NCI-H345 treated with DMSO at 0.1 percent for 48 hours (cell line): Measurements from ENCODE around the gene SLC30A1.
"Not testable (repeated sequence)": the region's sequence is repeated elsewhere in the genome, so short reads cannot be mapped to it uniquely, and the experiment has no call there.

Source experiments
- DNase-seq: peaks from one replicate; lab custom pipeline; 2025; ENCODE audit not compliant: unreplicated experiment; lab: John Stamatoyannopoulos, UW

Gene SLC30A1

GRCh38 chr1:211583011-211583992 lies 4.3 kb upstream of the SLC30A1 start:
- DNase-seq: no peak

GRCh38 chr1:211581526-211581925 lies 2.6 kb upstream of the SLC30A1 start:
- no peak for DNase-seq

- DNase-seq: no peak
These were observed 1.3 kb upstream of the SLC30A1 start for GRCh38 chr1:211580303-211580687.

GRCh38 chr1:211579440-211580302 lies 710 bp upstream of the SLC30A1 start:
- no peak for DNase-seq

GRCh38 chr1:211577819-211578639 lies 932 bp downstream of the SLC30A1 start:
- peak; percentile 44 for DNase-seq

GRCh38 chr1:211577277-211577818 lies 1.6 kb downstream of the SLC30A1 start:
- no peak for DNase-seq

GRCh38 chr1:211576717-211577116 lies 2.2 kb downstream of the SLC30A1 start:
- DNase-seq: no peak

GRCh38 chr1:211574705-211575104 lies 4.3 kb downstream of the SLC30A1 start:
- no peak for DNase-seq

GRCh38 chr1:211571998-211572397 lies 7.0 kb downstream of the SLC30A1 start:
- DNase-seq: no peak

- not testable (repeated sequence) for DNase-seq
These were observed 8.6 kb downstream of the SLC30A1 start for GRCh38 chr1:211570378-211570777.

- DNase-seq: no peak
These were observed 12.4 kb downstream of the SLC30A1 start for GRCh38 chr1:211566431-211567025.

- no peak for DNase-seq
These were observed 14.9 kb downstream of the SLC30A1 start for GRCh38 chr1:211564084-211564483.

- DNase-seq: no peak
These were observed 19.5 kb downstream of the SLC30A1 start for GRCh38 chr1:211559222-211560010.

GRCh38 chr1:211557894-211558625 lies 20.9 kb downstream of the SLC30A1 start:
- no peak for DNase-seq

GRCh38 chr1:211553549-211553948 lies 25.4 kb downstream of the SLC30A1 start:
- no peak for DNase-seq

- no peak for DNase-seq
These were observed 27.1 kb downstream of the SLC30A1 start for GRCh38 chr1:211551638-211552460.

GRCh38 chr1:211549092-211549711 lies 29.8 kb downstream of the SLC30A1 start:
- no peak for DNase-seq
